DOHH2 (cell line): ENCODE results near the gene SCAF8.

Experiments
- EZH2phosphoT487 ChIP-seq: fragments of 200-600 bp; sonication (generic); IDR thresholded peaks from 2 replicates; pipeline ENCODE4 v1.6.1; 2017; ENCODE audit warnings: borderline replicate concordance, mild to moderate bottlenecking, antibody characterized with exemption, low read length, moderate library complexity, mixed read lengths
- TF ChIP-seq, protein P1 (sequence below): fragments of 200-600 bp; sonication (generic); IDR thresholded peaks from one replicate; pipeline ENCODE4 v1.5.1; 2014; ENCODE audit warnings: antibody characterized with exemption, mild to moderate bottlenecking, low read depth, low read length; ENCODE audit not compliant: poor library complexity, severe bottlenecking

DNA sequence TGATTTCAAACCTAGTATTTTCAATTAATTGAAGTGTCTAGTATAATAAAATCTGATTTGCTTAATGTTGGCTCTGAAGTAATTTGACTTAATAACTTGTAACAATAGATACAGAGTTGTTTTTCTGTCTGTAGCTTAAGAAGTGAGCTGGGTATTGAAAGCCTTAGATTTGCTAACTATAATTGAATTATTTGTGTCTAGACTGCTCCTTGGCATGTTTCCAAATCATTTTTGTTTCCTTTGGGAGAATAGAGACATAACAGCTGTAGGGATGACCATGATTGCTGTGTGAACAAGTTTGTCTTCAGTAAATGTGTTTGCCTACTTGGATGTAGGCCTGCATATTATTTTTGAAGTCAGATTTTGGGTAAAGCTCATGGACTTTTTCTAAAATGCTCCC lies 115.4 kb downstream of the SCAF8 start:
- TF ChIP-seq, protein P1, sequence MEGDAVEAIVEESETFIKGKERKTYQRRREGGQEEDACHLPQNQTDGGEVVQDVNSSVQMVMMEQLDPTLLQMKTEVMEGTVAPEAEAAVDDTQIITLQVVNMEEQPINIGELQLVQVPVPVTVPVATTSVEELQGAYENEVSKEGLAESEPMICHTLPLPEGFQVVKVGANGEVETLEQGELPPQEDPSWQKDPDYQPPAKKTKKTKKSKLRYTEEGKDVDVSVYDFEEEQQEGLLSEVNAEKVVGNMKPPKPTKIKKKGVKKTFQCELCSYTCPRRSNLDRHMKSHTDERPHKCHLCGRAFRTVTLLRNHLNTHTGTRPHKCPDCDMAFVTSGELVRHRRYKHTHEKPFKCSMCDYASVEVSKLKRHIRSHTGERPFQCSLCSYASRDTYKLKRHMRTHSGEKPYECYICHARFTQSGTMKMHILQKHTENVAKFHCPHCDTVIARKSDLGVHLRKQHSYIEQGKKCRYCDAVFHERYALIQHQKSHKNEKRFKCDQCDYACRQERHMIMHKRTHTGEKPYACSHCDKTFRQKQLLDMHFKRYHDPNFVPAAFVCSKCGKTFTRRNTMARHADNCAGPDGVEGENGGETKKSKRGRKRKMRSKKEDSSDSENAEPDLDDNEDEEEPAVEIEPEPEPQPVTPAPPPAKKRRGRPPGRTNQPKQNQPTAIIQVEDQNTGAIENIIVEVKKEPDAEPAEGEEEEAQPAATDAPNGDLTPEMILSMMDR = no peak
- TF ChIP-seq EZH2phosphoT487 = no peak
